Measurements from ENCODE around the gene NTHL1.
A peak's percentile ranks its signal among the peaks of the same experiment; 100 is the strongest.
"Not testable (repeated sequence)": the region's sequence is repeated elsewhere in the genome, so short reads cannot be mapped to it uniquely, and the experiment has no call there.

The NTHL1 gene

GRCh38 chr16:2013527-2013926 lies 34.1 kb downstream of the NTHL1 start:
- no peak overlapping the region for H3K9ac ChIP-seq (ENCODE audit: low read depth, low read length)
- H3K4me1 ChIP-seq (ENCODE audit: insufficient read depth, low read length): peaks cover under 1% of the 10 kb centered on the region; the same call in 1 of the 2 replicates
- H3K9me3 ChIP-seq (ENCODE audit: control insufficient read depth, insufficient read depth, low read length): no peaks in the 10 kb centered on the region
- H3K36me3 ChIP-seq (ENCODE audit: insufficient read depth, low read length): no peaks in the 10 kb centered on the region

GRCh38 chr16:2011726-2012125 lies 35.9 kb downstream of the NTHL1 start:
- not testable (repeated sequence) for H3K4me1 ChIP-seq (ENCODE audit: insufficient read depth, low read length); H3K36me3 ChIP-seq (ENCODE audit: insufficient read depth, low read length); H3K9ac ChIP-seq (ENCODE audit: low read depth, low read length); H3K9me3 ChIP-seq (ENCODE audit: control insufficient read depth, insufficient read depth, low read length)

GRCh38 chr16:2009791-2010510 lies 37.7 kb downstream of the NTHL1 start, which contains the start of gene ZNF598:
TSS of gene ZNF598 (minus strand) at chr16:2009821.
- Histone ChIP-seq H3K4me1 (ENCODE audit: insufficient read depth, low read length) (peaks cover 6% of the 10 kb centered on the region; the same call in 1 of the 2 replicates), H3K36me3 (ENCODE audit: insufficient read depth, low read length) (no peaks in the 10 kb centered on the region), H3K9me3 (ENCODE audit: control insufficient read depth, insufficient read depth, low read length) (no peaks in the 10 kb centered on the region), H3K9ac (ENCODE audit: low read depth, low read length) (peak within 1 kb of the TSS; percentile 89)

- no peaks in the 10 kb centered on the region for H3K9me3 ChIP-seq (ENCODE audit: control insufficient read depth, insufficient read depth, low read length)
- peaks cover 10% of the 10 kb centered on the region; the same call in 1 of the 2 replicates for H3K4me1 ChIP-seq (ENCODE audit: insufficient read depth, low read length)
- peak overlapping the region; percentile 89 for H3K9ac ChIP-seq (ENCODE audit: low read depth, low read length)
- H3K36me3 ChIP-seq (ENCODE audit: insufficient read depth, low read length): no peaks in the 10 kb centered on the region
Measured at GRCh38 chr16:2009164-2009711, 38.4 kb downstream of the NTHL1 start.

GRCh38 chr16:2008631-2009163 lies 38.9 kb downstream of the NTHL1 start:
- peak overlapping the region; percentile 89 for H3K9ac ChIP-seq (ENCODE audit: low read depth, low read length)
- no peaks in the 10 kb centered on the region for H3K36me3 ChIP-seq (ENCODE audit: insufficient read depth, low read length)
- no peaks in the 10 kb centered on the region for H3K9me3 ChIP-seq (ENCODE audit: control insufficient read depth, insufficient read depth, low read length)
- H3K4me1 ChIP-seq (ENCODE audit: insufficient read depth, low read length): peaks cover 12% of the 10 kb centered on the region; the same call in 1 of the 2 replicates

GRCh38 chr16:2008009-2008526 lies 39.6 kb downstream of the NTHL1 start:
- Histone ChIP-seq H3K9me3 (ENCODE audit: control insufficient read depth, insufficient read depth, low read length) (no peaks in the 10 kb centered on the region), H3K4me1 (ENCODE audit: insufficient read depth, low read length) (peaks cover 12% of the 10 kb centered on the region; the same call in 1 of the 2 replicates), H3K36me3 (ENCODE audit: insufficient read depth, low read length) (no peaks in the 10 kb centered on the region), H3K9ac (ENCODE audit: low read depth, low read length) (peak overlapping the region; percentile 89; the same call in 1 of the 2 replicates)

- Histone ChIP-seq H3K9me3 (ENCODE audit: control insufficient read depth, insufficient read depth, low read length) (no peaks in the 10 kb centered on the region), H3K9ac (ENCODE audit: low read depth, low read length) (no peak overlapping the region), H3K36me3 (ENCODE audit: insufficient read depth, low read length) (no peaks in the 10 kb centered on the region; the same call in 1 of the 2 replicates), H3K4me1 (ENCODE audit: insufficient read depth, low read length) (peaks cover 12% of the 10 kb centered on the region; the same call in 1 of the 2 replicates)
Measured at GRCh38 chr16:2007081-2007836, 40.4 kb downstream of the NTHL1 start.

GRCh38 chr16:2006317-2006716 lies 41.3 kb downstream of the NTHL1 start:
- Histone ChIP-seq H3K9me3 (ENCODE audit: control insufficient read depth, insufficient read depth, low read length) (no peaks in the 10 kb centered on the region), H3K4me1 (ENCODE audit: insufficient read depth, low read length) (peaks cover 12% of the 10 kb centered on the region; the same call in 1 of the 2 replicates), H3K36me3 (ENCODE audit: insufficient read depth, low read length) (peaks cover 2% of the 10 kb centered on the region; the same call in 1 of the 2 replicates), H3K9ac (ENCODE audit: low read depth, low read length) (no peak overlapping the region)

- Histone ChIP-seq H3K36me3 (ENCODE audit: insufficient read depth, low read length) (peaks cover 4% of the 10 kb centered on the region; the same call in 1 of the 2 replicates), H3K4me1 (ENCODE audit: insufficient read depth, low read length) (peaks cover 12% of the 10 kb centered on the region; the same call in 1 of the 2 replicates), H3K9ac (ENCODE audit: low read depth, low read length) (no peak overlapping the region), H3K9me3 (ENCODE audit: control insufficient read depth, insufficient read depth, low read length) (no peaks in the 10 kb centered on the region)
Measured at GRCh38 chr16:2005646-2006045, 42.0 kb downstream of the NTHL1 start.

GRCh38 chr16:2004795-2005517 lies 42.7 kb downstream of the NTHL1 start:
- H3K9ac ChIP-seq (ENCODE audit: low read depth, low read length): no peak overlapping the region
- no peaks in the 10 kb centered on the region for H3K9me3 ChIP-seq (ENCODE audit: control insufficient read depth, insufficient read depth, low read length)
- H3K36me3 ChIP-seq (ENCODE audit: insufficient read depth, low read length): peaks cover 4% of the 10 kb centered on the region; the same call in 1 of the 2 replicates
- H3K4me1 ChIP-seq (ENCODE audit: insufficient read depth, low read length): peaks cover 12% of the 10 kb centered on the region; the same call in 1 of the 2 replicates

- Histone ChIP-seq H3K4me1 (ENCODE audit: insufficient read depth, low read length) (peaks cover 12% of the 10 kb centered on the region; the same call in 1 of the 2 replicates), H3K9ac (ENCODE audit: low read depth, low read length) (peak overlapping the region; percentile 22), H3K9me3 (ENCODE audit: control insufficient read depth, insufficient read depth, low read length) (no peaks in the 10 kb centered on the region), H3K36me3 (ENCODE audit: insufficient read depth, low read length) (peaks cover 4% of the 10 kb centered on the region; the same call in 1 of the 2 replicates)
Measured at GRCh38 chr16:2003827-2004641, 43.6 kb downstream of the NTHL1 start.

- Histone ChIP-seq H3K9ac (ENCODE audit: low read depth, low read length) (no peak overlapping the region), H3K9me3 (ENCODE audit: control insufficient read depth, insufficient read depth, low read length) (no peaks in the 10 kb centered on the region), H3K36me3 (ENCODE audit: insufficient read depth, low read length) (peaks cover 4% of the 10 kb centered on the region; the same call in 1 of the 2 replicates), H3K4me1 (ENCODE audit: insufficient read depth, low read length) (peaks cover 9% of the 10 kb centered on the region; the same call in 1 of the 2 replicates)
Measured at GRCh38 chr16:2003231-2003826, 44.3 kb downstream of the NTHL1 start.

Data from ES-I3 (cell line).